ENCODE results near the gene SMIM21. TPM values are rescaled to one million over a fixed set of nuclear protein-coding genes. Genes with fewer than 3 reads are reported as not detected.

Gene SMIM21
- total RNA-seq, 6 experiments from 2014 or later: not detected

DNA sequence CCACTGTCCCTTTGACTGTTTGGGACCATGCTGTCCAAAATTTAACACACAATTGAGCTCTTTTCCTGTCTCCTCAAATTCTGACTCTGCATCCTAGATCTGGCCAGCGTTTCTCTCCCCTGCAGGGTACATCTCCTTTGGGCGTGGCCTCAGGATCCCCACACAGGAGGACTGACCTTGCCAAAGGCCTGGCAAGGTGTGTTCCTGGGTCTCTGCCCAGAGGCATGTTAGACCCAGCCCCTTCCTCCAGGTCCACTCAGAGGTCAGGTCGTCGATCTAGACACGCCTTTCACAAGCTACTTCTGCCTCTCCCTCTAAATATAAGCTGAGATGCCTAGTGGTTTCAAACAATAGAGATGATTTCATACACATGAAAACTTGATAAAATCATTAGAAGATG, 45.4 kb upstream of the SMIM21 start:
- H3K27me3 ChIP-seq: no peaks in the 10 kb centered on the region
- H3K4me1 ChIP-seq: peaks cover 0 to 4% (median 0%) of the 10 kb centered on the region in 4 donors
- DNase-seq (no peak), ATAC-seq (no peak)
- TF ChIP-seq, protein P1, sequence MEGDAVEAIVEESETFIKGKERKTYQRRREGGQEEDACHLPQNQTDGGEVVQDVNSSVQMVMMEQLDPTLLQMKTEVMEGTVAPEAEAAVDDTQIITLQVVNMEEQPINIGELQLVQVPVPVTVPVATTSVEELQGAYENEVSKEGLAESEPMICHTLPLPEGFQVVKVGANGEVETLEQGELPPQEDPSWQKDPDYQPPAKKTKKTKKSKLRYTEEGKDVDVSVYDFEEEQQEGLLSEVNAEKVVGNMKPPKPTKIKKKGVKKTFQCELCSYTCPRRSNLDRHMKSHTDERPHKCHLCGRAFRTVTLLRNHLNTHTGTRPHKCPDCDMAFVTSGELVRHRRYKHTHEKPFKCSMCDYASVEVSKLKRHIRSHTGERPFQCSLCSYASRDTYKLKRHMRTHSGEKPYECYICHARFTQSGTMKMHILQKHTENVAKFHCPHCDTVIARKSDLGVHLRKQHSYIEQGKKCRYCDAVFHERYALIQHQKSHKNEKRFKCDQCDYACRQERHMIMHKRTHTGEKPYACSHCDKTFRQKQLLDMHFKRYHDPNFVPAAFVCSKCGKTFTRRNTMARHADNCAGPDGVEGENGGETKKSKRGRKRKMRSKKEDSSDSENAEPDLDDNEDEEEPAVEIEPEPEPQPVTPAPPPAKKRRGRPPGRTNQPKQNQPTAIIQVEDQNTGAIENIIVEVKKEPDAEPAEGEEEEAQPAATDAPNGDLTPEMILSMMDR (IDR thresholded peaks at IDR 0.05): no peak
- TF ChIP-seq POLR2A (IDR thresholded peaks at IDR 0.05): no peak
- H3K9me3 ChIP-seq: no peaks in the 10 kb centered on the region
- WGBS (ENCODE audit: insufficient coverage, low coverage, low lambda C conversion rate, missing lambda C conversion rate): 44% methylated on average over 5 of the region's 5 CpGs
- no peak overlapping the region for H3K27ac ChIP-seq
- no peaks in the 10 kb centered on the region for H3K36me3 ChIP-seq
- no peak overlapping the region for H3K4me3 ChIP-seq
- intact Hi-C loops (cut with DNase I): no loop called here

DNA sequence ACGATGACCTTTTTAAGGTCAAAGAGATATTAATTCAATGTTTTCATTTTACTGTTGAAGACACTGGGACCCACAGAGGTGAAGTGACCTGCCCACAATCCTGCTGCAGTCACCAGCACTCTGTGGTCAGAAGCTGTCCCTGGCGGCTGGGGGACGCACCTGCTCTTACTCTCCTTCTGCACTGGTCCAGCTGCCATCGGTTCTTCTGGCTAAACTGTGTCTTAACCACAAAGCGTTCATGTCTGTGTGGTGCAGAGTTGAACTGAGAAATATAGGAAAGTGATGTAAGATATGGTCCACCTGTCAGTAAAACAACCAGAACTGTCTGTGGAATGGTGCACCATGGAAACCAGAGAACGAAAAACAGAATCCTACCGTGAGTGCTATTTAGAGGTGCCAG, 44.9 kb upstream of the SMIM21 start:
- no peak for TF ChIP-seq POLR2A (IDR thresholded peaks at IDR 0.05)
- TF ChIP-seq, protein P1 (IDR thresholded peaks at IDR 0.05): no peak
- intact Hi-C loops (cut with DNase I): no loop called here
- Histone ChIP-seq H3K9me3 (no peaks in the 10 kb centered on the region), H3K27me3 (no peaks in the 10 kb centered on the region), H3K36me3 (no peaks in the 10 kb centered on the region), H3K27ac (no peak overlapping the region), H3K4me3 (no peak overlapping the region), H3K4me1 (peaks cover 0 to 4% (median 0%) of the 10 kb centered on the region in 4 donors)
- DNase-seq (no peak), ATAC-seq (no peak)
- 81% methylated on average over 4 of the region's 7 CpGs for WGBS (ENCODE audit: insufficient coverage, low coverage, low lambda C conversion rate, missing lambda C conversion rate)

DNA sequence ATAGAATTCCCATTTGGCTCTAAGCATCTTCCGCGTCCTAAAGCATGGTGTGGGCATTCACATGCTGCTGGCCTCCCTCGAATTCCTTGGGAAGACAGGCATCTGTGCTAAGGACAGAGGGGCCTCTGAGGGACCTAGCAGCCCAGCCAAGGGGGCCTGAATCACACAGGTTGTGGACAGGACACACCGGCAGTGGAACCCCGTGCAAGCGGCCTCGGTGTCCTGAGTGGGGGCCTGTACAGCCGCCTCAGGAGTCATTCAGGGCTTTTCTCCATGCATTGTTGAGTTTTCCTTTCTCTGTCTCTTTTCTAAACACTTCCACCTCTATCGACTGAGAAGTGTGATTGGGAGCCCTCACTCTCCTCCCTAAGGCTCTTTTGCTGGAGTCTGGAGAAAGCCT, 44.3 kb upstream of the SMIM21 start:
- ATAC-seq (no peak), DNase-seq (no peak)
- H3K4me1 ChIP-seq: peaks cover 0 to 4% (median 0%) of the 10 kb centered on the region in 4 donors
- no peak overlapping the region for H3K4me3 ChIP-seq
- no peak overlapping the region for H3K27ac ChIP-seq
- no peaks in the 10 kb centered on the region for H3K9me3 ChIP-seq
- intact Hi-C loops (cut with DNase I): no loop called here
- WGBS (ENCODE audit: insufficient coverage, low coverage, low lambda C conversion rate, missing lambda C conversion rate): 75% methylated on average over 7 of the region's 9 CpGs
- TF ChIP-seq POLR2A (IDR thresholded peaks at IDR 0.05): no peak
- TF ChIP-seq, protein P1 (IDR thresholded peaks at IDR 0.05): no peak
- no peaks in the 10 kb centered on the region for H3K36me3 ChIP-seq
- H3K27me3 ChIP-seq: no peaks in the 10 kb centered on the region

DNA sequence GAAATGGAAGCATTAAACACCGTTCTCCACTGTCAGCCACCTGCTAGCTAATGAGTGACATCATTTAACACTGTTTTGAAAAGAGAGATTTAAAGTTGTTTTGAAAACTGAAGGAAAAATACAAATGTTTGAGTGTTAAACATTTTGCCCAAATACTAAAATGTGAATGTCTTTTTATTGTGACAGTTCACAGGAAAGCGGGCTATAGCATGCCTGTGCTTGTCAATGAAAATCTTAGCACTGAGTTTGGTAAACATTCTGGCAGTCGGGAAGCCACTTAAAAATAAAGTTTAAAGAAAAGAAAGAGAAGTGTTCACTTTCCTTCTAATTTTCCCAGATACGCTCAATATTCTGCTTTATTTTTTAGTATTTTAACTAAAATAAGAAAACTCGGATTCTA, 40.3 kb upstream of the SMIM21 start:
- H3K4me1 ChIP-seq: no peaks in the 10 kb centered on the region
- intact Hi-C loops (cut with DNase I): no loop called here
- no peaks in the 10 kb centered on the region for H3K27me3 ChIP-seq
- no peaks in the 10 kb centered on the region for H3K36me3 ChIP-seq
- no peak overlapping the region for H3K4me3 ChIP-seq
- WGBS (ENCODE audit: insufficient coverage, low coverage, low lambda C conversion rate, missing lambda C conversion rate): 80% methylated on average over 5 of the region's 5 CpGs
- DNase-seq: no peak
- H3K27ac ChIP-seq: no peak overlapping the region
- TF ChIP-seq, protein P1 (IDR thresholded peaks at IDR 0.05): no peak
- TF ChIP-seq POLR2A (IDR thresholded peaks at IDR 0.05): no peak
- no peaks in the 10 kb centered on the region for H3K9me3 ChIP-seq
- ATAC-seq: no peak

DNA sequence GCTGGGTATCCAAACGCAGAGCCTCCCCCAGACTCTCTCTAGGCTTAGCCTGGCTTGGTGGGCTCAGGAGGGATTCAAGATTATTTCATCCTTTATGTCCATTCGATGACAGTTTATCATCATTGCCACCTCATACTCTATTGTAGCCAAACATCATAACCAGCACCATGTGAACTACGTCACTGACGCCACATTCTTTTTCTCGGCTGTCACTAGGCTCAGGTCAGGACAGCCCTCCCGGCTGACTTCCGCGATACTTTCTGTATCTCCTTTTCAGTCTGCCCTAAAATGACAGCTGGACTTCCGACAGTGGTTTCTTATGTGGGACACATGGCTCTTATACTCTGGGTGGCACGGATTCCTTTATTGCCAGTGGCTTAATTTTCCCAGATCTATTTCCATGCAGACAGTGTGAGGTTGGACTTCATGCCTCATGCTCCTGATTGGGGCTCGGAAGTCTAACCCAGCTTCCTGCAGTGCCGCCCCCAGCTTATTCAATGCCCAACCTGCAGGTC, 39.8 kb upstream of the SMIM21 start:
- no peaks in the 10 kb centered on the region for H3K36me3 ChIP-seq
- no peaks in the 10 kb centered on the region for H3K4me1 ChIP-seq
- TF ChIP-seq, protein P1 (IDR thresholded peaks at IDR 0.05): no peak
- no peak for TF ChIP-seq POLR2A (IDR thresholded peaks at IDR 0.05)
- 91% methylated on average over 11 of the region's 12 CpGs for WGBS (ENCODE audit: insufficient coverage, low coverage, low lambda C conversion rate, missing lambda C conversion rate)
- ATAC-seq: no peak
- H3K4me3 ChIP-seq: no peak overlapping the region
- H3K9me3 ChIP-seq: no peaks in the 10 kb centered on the region
- H3K27ac ChIP-seq: no peak overlapping the region
- DNase-seq: no peak
- intact Hi-C loops (cut with DNase I): no loop called here
- no peaks in the 10 kb centered on the region for H3K27me3 ChIP-seq
